K562 (cell line): ENCODE results near the gene EMP2. TPM values are rescaled to one million over a fixed set of nuclear protein-coding genes. Genes with fewer than 3 reads are reported as not detected.
A peak's percentile ranks its signal among the peaks of the same experiment; 100 is the strongest.

Experiments
- ATAC-seq: fragments of 200-7000 bp; cut with Tn5 transposase; 3 replicates; pipeline ENCODE4 v1.9.1; 2020; ENCODE audit warnings: moderate library complexity
- BruUV-seq: library from RNA; stranded (reverse); fragments of 400-500 nt; replicated peaks from 2 replicates; lab custom pipeline; 2021; lab: Mats Ljungman, UMichigan
- CTCF ChIA-PET: fragments of 300-600 bp; formaldehyde crosslinking; extraction: SDS; loops from one replicate; lab custom pipeline; 2021; ENCODE audit warnings: low intra/inter-chr PET ratio; lab: Yijun Ruan, JAX
- POLR2A ChIA-PET: fragments of 300-600, 350-650 bp; sonication (Branson Sonifier 250); formaldehyde crosslinking; extraction: SDS; loops from one replicate; lab custom pipeline; 2021; ENCODE audit warnings: antibody characterized with exemption, inconsistent platforms; lab: Yijun Ruan, JAX
- DNase-seq, 4 experiments: peaks; one replicate each; pipeline versions ENCODE4 v3.0.0 to v3.0.0-alpha.2; 2011 to 2018; ENCODE audit warnings: low spot score in 3 of 4, mixed read lengths in 3 of 4; ENCODE audit errors: extremely low read depth in 1 of 4
- FAIRE-seq: peaks from 2 replicates; lab custom pipeline; 2011; peaks lifted over from hg19 to GRCh38; lab: Jason Lieb, UNC
- H2AFZ ChIP-seq: 2 replicates; pipeline ENCODE4 v1.6.0; 2011; ENCODE audit warnings: low read depth, low read length, control low read depth, inconsistent platforms
- H3K27ac ChIP-seq: fragments of 200-600 bp; 3 replicates; pipeline ENCODE4 v1.8.0; 2011; ENCODE audit warnings: low read depth, mild to moderate bottlenecking, control low read depth, inconsistent platforms, low read length, moderate library complexity, mixed read lengths; ENCODE audit errors: extremely low read depth
- H3K27me3 ChIP-seq, 2 experiments: fragments of 300-600 bp in 1 of 2; 2 replicates in 1 of 2; 3 replicates in 1 of 2; pipeline versions ENCODE4 v1.6.0 to v1.8.0; 2011; ENCODE audit warnings: inconsistent platforms in 2 of 2, low read length in 2 of 2, mild to moderate bottlenecking in 1 of 2, mixed read lengths in 1 of 2, moderate library complexity in 1 of 2; ENCODE audit not compliant: control insufficient read depth in 2 of 2, insufficient read depth in 2 of 2
- H3K36me3 ChIP-seq: fragments of 300-600 bp; 3 replicates; pipeline ENCODE4 v1.8.0; 2011; ENCODE audit warnings: mild to moderate bottlenecking, low read length, inconsistent platforms; ENCODE audit not compliant: control insufficient read depth, insufficient read depth
- H3K4me1 ChIP-seq, 2 experiments: fragments of 200-600 bp in 1 of 2; replicated peaks in 1 of 2; 2 replicates in 1 of 2; 3 replicates in 1 of 2; pipeline versions ENCODE4 v1.5.1 to v1.8.0; 2011; ENCODE audit warnings: inconsistent platforms in 2 of 2, low read length in 2 of 2, mild to moderate bottlenecking in 1 of 2, mixed read lengths in 1 of 2, moderate library complexity in 1 of 2; ENCODE audit not compliant: control insufficient read depth in 2 of 2, insufficient read depth in 2 of 2
- H3K4me2 ChIP-seq: 2 replicates; pipeline ENCODE4 v1.6.1; 2011; ENCODE audit warnings: low read length, control low read depth, inconsistent platforms, mixed read lengths; ENCODE audit not compliant: insufficient read depth
- H3K4me3 ChIP-seq: fragments of 200-600 bp; sonication (generic), shearing (Covaris generic); 2 replicates; pipeline ENCODE4 v1.5.1; 2016; ENCODE audit warnings: control low read depth, inconsistent platforms
- H3K79me2 ChIP-seq: fragments of 200-600 bp; 3 replicates; pipeline ENCODE4 v1.8.0; 2011; ENCODE audit warnings: low read length, inconsistent platforms; ENCODE audit not compliant: control insufficient read depth, insufficient read depth
- H3K9ac ChIP-seq, 2 experiments: 2 replicates each; pipeline versions ENCODE4 v1.6.0 to v1.6.1; 2011; ENCODE audit warnings: low read depth in 2 of 2, low read length in 2 of 2, control low read depth in 1 of 2, inconsistent platforms in 1 of 2, mild to moderate bottlenecking in 1 of 2, mixed read lengths in 1 of 2; ENCODE audit not compliant: insufficient read depth in 1 of 2
- H3K9me1 ChIP-seq: one replicate; pipeline ENCODE4 v1.6.0; 2011; ENCODE audit warnings: inconsistent platforms, mild to moderate bottlenecking, low read length, moderate library complexity; ENCODE audit not compliant: control insufficient read depth, insufficient read depth
- H3K9me3 ChIP-seq: replicated peaks from 2 replicates; pipeline ENCODE4 v1.5.1; 2011; ENCODE audit warnings: low read depth, low read length, inconsistent platforms; ENCODE audit not compliant: control insufficient read depth, insufficient read depth
- H4K20me1 ChIP-seq: replicated peaks from 2 replicates; pipeline ENCODE4 v1.6.1; 2011; ENCODE audit warnings: low read length, inconsistent platforms, mixed read lengths; ENCODE audit not compliant: control insufficient read depth, insufficient read depth
- BMI1 ChIP-seq: fragments of 150-350 bp; IDR thresholded peaks from 2 replicates; pipeline ENCODE4 v1.6.1; 2014; ENCODE audit warnings: low read length
- POLR2AphosphoS2 ChIP-seq: IDR thresholded peaks from 2 replicates; pipeline ENCODE4 v1.6.1; 2012; ENCODE audit warnings: low read length, improper control_type of control experiment
- PPARD ChIP-seq: fragments of 250-450 bp; sonication (Bioruptor Pico); IDR thresholded peaks from 2 replicates; pipeline ENCODE4 v1.8.0; 2022; ENCODE audit warnings: inconsistent platforms, mild to moderate bottlenecking, moderate library complexity
- WGBS: fragments of 100-300 bp; shearing (Covaris generic); methylation state at CpG from one replicate; pipeline ENCODE4 v1.1.6; 2016; ENCODE audit warnings: low coverage, mixed read lengths; ENCODE audit not compliant: insufficient coverage; ENCODE audit errors: missing lambda C conversion rate; 5-methylcytosine and 5-hydroxymethylcytosine counted together
- in situ Hi-C: fragments of 300-500 bp; cut with MboI; formaldehyde crosslinking; loops from 4 replicates; pipeline ENCODE4 v1.15.0; 2018; ENCODE audit warnings: inconsistent platforms, mixed read lengths
- intact Hi-C: fragments of 100-400 bp; cut with micrococcal nuclease; formaldehyde crosslinking; loops from 2 replicates; pipeline ENCODE4 v1.14.2; 2022
- polyA plus RNA-seq, 8 experiments: library from polyadenylated mRNA; depleted of rRNA in 4 of 8; stranded (reverse) in 5 of 8; unstranded in 3 of 8; fragments of >200 nt; fragmentation: Nextera tagmentation in 2 of 8; fragmentation: Illumina TruSeq in 1 of 8; extraction: Ambion mirVana in 2 of 8; extraction: Trizol in 1 of 8; gene quantifications; 2 replicates each; pipeline versions ENCODE4 v1.2.1 to v1.2.3, GENCODE V29; 2011 to 2014; ENCODE audit warnings: inconsistent platforms in 1 of 8, missing spikeins in 1 of 8
- total RNA-seq, 7 experiments: library from RNA; depleted of rRNA in 6 of 7; stranded (reverse); fragments of >200 nt in 6 of 7; fragmentation: Illumina TruSeq in 2 of 7; extraction: Trizol in 2 of 7; gene quantifications; 2 replicates each; pipeline versions ENCODE4 v1.2.1 to v1.2.3, GENCODE V29; 2011 to 2021; ENCODE audit warnings: low replicate concordance in 1 of 7
- TF ChIP-seq, protein P1 (sequence below): fragments of 250-450 bp; sonication (Bioruptor Pico); IDR thresholded peaks from 2 replicates; pipeline ENCODE4 v1.5.0; 2021; ENCODE audit warnings: mild to moderate bottlenecking, borderline replicate concordance
- TF ChIP-seq, protein P2 (sequence below): fragments of 450-650 bp; IDR thresholded peaks from 2 replicates; pipeline ENCODE4 v1.6.1; 2016; ENCODE audit warnings: mild to moderate bottlenecking, moderate library complexity

EMP2 gene
- total and polyA plus RNA-seq, 9 of the 15 experiments (the other 6 are each of a cell fraction or from before 2014, with no cell fraction given) = 0.73 to 6.2 (median 3.1) TPM

DNA sequence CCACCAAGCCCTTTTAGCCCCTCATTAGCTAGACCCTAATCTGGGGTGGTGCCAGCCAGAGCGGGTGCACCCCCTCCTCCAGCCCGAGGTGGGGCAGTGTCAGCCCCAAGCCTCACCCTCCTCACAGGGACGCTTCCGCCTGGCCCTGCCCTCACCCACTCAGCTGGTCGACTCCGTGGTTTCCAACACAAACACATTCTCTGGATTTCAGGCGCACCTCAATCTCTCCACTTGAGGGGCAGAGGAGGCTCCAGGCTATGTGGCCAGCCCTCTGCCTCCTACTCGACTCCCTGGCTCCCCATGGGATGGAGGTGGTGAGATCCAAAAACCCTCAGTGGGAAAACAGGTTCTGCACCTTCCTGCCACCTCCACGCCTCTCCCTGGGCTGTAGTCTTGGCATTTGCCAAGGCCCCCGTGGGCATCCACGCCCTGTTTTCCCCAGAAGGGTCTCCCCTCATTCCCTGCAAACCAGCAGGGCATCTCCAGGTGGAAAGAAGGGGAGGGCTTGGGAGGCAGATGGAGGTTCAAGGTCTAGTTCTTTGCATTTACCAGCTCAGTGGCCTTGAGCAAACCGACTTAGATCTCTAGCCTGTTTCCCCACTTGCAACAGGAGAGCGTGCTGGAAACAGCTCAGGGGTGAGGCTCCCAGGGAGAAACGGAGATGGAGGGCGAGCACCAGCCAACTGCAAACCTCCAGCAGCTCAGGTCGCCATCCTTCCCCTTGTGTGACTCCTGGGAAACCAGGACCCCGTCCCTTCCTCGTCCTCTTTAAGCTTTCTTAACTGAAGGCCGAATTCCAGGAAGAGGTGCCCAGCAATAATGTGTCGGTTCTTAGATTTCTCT is 1.7 kb downstream of the EMP2 start:
- CTCF ChIA-PET = interaction anchor here (0.5 kb wide), 1 partner anchor 159 kb away, joined by 3 read pairs; no protein-coding TSS in a partner anchor
- Histone ChIP-seq H2AFZ (no peak overlapping the region), H3K27me3 (peaks cover 18 to 59% of the 10 kb centered on the region in 2 experiments; a peak in 4 of 5 replicates), H3K79me2 (no peaks in the 10 kb centered on the region), H3K4me2 (no peak overlapping the region)
- TF ChIP-seq BMI1 (no peak), POLR2AphosphoS2 (no peak), PPARD (CRISPR knock-in tag) (no peak)
- TF ChIP-seq, protein P1, sequence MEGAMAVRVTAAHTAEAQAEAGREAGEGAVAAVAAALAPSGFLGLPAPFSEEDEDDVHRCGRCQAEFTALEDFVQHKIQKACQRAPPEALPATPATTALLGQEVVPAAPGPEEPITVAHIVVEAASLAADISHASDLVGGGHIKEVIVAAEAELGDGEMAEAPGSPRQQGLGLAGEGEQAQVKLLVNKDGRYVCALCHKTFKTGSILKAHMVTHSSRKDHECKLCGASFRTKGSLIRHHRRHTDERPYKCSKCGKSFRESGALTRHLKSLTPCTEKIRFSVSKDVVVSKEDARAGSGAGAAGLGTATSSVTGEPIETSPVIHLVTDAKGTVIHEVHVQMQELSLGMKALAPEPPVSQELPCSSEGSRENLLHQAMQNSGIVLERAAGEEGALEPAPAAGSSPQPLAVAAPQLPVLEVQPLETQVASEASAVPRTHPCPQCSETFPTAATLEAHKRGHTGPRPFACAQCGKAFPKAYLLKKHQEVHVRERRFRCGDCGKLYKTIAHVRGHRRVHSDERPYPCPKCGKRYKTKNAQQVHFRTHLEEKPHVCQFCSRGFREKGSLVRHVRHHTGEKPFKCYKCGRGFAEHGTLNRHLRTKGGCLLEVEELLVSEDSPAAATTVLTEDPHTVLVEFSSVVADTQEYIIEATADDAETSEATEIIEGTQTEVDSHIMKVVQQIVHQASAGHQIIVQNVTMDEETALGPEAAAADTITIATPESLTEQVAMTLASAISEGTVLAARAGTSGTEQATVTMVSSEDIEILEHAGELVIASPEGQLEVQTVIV = no peak
- TF ChIP-seq, protein P2, sequence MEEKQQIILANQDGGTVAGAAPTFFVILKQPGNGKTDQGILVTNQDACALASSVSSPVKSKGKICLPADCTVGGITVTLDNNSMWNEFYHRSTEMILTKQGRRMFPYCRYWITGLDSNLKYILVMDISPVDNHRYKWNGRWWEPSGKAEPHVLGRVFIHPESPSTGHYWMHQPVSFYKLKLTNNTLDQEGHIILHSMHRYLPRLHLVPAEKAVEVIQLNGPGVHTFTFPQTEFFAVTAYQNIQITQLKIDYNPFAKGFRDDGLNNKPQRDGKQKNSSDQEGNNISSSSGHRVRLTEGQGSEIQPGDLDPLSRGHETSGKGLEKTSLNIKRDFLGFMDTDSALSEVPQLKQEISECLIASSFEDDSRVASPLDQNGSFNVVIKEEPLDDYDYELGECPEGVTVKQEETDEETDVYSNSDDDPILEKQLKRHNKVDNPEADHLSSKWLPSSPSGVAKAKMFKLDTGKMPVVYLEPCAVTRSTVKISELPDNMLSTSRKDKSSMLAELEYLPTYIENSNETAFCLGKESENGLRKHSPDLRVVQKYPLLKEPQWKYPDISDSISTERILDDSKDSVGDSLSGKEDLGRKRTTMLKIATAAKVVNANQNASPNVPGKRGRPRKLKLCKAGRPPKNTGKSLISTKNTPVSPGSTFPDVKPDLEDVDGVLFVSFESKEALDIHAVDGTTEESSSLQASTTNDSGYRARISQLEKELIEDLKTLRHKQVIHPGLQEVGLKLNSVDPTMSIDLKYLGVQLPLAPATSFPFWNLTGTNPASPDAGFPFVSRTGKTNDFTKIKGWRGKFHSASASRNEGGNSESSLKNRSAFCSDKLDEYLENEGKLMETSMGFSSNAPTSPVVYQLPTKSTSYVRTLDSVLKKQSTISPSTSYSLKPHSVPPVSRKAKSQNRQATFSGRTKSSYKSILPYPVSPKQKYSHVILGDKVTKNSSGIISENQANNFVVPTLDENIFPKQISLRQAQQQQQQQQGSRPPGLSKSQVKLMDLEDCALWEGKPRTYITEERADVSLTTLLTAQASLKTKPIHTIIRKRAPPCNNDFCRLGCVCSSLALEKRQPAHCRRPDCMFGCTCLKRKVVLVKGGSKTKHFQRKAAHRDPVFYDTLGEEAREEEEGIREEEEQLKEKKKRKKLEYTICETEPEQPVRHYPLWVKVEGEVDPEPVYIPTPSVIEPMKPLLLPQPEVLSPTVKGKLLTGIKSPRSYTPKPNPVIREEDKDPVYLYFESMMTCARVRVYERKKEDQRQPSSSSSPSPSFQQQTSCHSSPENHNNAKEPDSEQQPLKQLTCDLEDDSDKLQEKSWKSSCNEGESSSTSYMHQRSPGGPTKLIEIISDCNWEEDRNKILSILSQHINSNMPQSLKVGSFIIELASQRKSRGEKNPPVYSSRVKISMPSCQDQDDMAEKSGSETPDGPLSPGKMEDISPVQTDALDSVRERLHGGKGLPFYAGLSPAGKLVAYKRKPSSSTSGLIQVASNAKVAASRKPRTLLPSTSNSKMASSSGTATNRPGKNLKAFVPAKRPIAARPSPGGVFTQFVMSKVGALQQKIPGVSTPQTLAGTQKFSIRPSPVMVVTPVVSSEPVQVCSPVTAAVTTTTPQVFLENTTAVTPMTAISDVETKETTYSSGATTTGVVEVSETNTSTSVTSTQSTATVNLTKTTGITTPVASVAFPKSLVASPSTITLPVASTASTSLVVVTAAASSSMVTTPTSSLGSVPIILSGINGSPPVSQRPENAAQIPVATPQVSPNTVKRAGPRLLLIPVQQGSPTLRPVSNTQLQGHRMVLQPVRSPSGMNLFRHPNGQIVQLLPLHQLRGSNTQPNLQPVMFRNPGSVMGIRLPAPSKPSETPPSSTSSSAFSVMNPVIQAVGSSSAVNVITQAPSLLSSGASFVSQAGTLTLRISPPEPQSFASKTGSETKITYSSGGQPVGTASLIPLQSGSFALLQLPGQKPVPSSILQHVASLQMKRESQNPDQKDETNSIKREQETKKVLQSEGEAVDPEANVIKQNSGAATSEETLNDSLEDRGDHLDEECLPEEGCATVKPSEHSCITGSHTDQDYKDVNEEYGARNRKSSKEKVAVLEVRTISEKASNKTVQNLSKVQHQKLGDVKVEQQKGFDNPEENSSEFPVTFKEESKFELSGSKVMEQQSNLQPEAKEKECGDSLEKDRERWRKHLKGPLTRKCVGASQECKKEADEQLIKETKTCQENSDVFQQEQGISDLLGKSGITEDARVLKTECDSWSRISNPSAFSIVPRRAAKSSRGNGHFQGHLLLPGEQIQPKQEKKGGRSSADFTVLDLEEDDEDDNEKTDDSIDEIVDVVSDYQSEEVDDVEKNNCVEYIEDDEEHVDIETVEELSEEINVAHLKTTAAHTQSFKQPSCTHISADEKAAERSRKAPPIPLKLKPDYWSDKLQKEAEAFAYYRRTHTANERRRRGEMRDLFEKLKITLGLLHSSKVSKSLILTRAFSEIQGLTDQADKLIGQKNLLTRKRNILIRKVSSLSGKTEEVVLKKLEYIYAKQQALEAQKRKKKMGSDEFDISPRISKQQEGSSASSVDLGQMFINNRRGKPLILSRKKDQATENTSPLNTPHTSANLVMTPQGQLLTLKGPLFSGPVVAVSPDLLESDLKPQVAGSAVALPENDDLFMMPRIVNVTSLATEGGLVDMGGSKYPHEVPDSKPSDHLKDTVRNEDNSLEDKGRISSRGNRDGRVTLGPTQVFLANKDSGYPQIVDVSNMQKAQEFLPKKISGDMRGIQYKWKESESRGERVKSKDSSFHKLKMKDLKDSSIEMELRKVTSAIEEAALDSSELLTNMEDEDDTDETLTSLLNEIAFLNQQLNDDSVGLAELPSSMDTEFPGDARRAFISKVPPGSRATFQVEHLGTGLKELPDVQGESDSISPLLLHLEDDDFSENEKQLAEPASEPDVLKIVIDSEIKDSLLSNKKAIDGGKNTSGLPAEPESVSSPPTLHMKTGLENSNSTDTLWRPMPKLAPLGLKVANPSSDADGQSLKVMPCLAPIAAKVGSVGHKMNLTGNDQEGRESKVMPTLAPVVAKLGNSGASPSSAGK = no peak
- TF ChIP-seq, all 486 proteins: peak for 0
- Histone ChIP-seq H3K4me1 (peaks cover 0 to 16% of the 10 kb centered on the region in 2 experiments; a peak in 4 of 5 replicates), H3K27ac (no peak overlapping the region), H3K9me1 (no peaks in the 10 kb centered on the region), H3K4me3 (no peak overlapping the region), H4K20me1 (peaks cover 5% of the 10 kb centered on the region), H3K36me3 (no peaks in the 10 kb centered on the region), H3K9ac (no peak overlapping the region), H3K9me3 (no peaks in the 10 kb centered on the region)
- 14% methylated on average over 18 of the region's 20 CpGs for WGBS
- no peak for ATAC-seq
- in situ Hi-C loops = no loop called here
- intact Hi-C loops = no loop called here
- POLR2A ChIA-PET = interaction anchor here (0.7 to 0.8 kb wide), 2 partner anchors 18 to 161 kb away, joined by 3 read pairs; no protein-coding TSS in a partner anchor
- TSS peak; percentile 53 for BruUV-seq
- no peak for FAIRE-seq
- no peak for DNase-seq
